HAP-1 (cell line): ENCODE measurements around the gene SAMD11.
A peak's percentile ranks its signal among the peaks of the same experiment; 100 is the strongest.
"Not testable (repeated sequence)": the region's sequence is repeated elsewhere in the genome, so short reads cannot be mapped to it uniquely, and the experiment has no call there.

Source experiments
- DNase-seq, 2 experiments: peaks; one replicate each; pipeline ENCODE4 v3.0.0-alpha.2; 2016 to 2020; ENCODE audit warnings: low spot score in 2 of 2
- H3K27me3 ChIP-seq: fragments of 250-450 bp; sonication (Bioruptor Pico); 2 replicates; pipeline ENCODE4 v1.5.1; 2020; ENCODE audit warnings: low read depth, mild to moderate bottlenecking, moderate library complexity
- H3K36me3 ChIP-seq: fragments of 250-450 bp; sonication (Bioruptor Pico); replicated peaks from 2 replicates; pipeline ENCODE4 v1.5.1; 2020; ENCODE audit warnings: mild to moderate bottlenecking
- H3K4me1 ChIP-seq: fragments of 250-450 bp; sonication (Bioruptor Pico); 2 replicates; pipeline ENCODE4 v1.5.1; 2020; ENCODE audit warnings: mild to moderate bottlenecking
- H3K4me3 ChIP-seq: fragments of 250-450 bp; sonication (Bioruptor Pico); 2 replicates; pipeline ENCODE4 v1.5.1; 2020; ENCODE audit warnings: mild to moderate bottlenecking, moderate library complexity
- H3K9me3 ChIP-seq: fragments of 250-450 bp; sonication (Bioruptor Pico); 2 replicates; pipeline ENCODE4 v1.5.1; 2020; ENCODE audit warnings: mild to moderate bottlenecking, moderate library complexity
- in situ Hi-C: fragments of 300-500 bp; cut with MboI; formaldehyde crosslinking; loops from 3 replicates; pipeline ENCODE4 v1.14.3; 2020; ENCODE audit warnings: low sequenced_read_pairs, inconsistent platforms, mixed read lengths

SAMD11 gene

GRCh38 chr1:923131-923990 is at the start of gene SAMD11:
Gene SAMD11, plus strand, starts transcription at chr1:923923. Its CDS starts 509 bp downstream, at chr1:924432.
- H3K4me1 ChIP-seq: peaks cover 15% of the 10 kb centered on the region
- in situ Hi-C loops: no loop called here
- peak within 1 kb of the TSS; percentile 68 for H3K4me3 ChIP-seq
- no peaks in the 10 kb centered on the region; the same call in 1 of the 2 replicates for H3K36me3 ChIP-seq
- DNase-seq: peak; percentile 61 to 90
- H3K27me3 ChIP-seq: no peaks in the 10 kb centered on the region
- H3K9me3 ChIP-seq: no peaks in the 10 kb centered on the region

- in situ Hi-C loops, H3K4me3 ChIP-seq, H3K36me3 ChIP-seq, H3K9me3 ChIP-seq, DNase-seq, H3K27me3 ChIP-seq: not testable (repeated sequence)
- H3K4me1 ChIP-seq: peaks cover 19% of the 10 kb centered on the region
These were observed 47.1 kb upstream of the SAMD11 start for GRCh38 chr1:876428-877208.

- H3K36me3 ChIP-seq, H3K27me3 ChIP-seq, H3K4me3 ChIP-seq, H3K9me3 ChIP-seq, DNase-seq, in situ Hi-C loops: not testable (repeated sequence)
- peaks cover 27% of the 10 kb centered on the region for H3K4me1 ChIP-seq
These were observed 46.3 kb upstream of the SAMD11 start for GRCh38 chr1:877209-877986.

GRCh38 chr1:880511-880910 is 43.2 kb upstream of the SAMD11 start:
- in situ Hi-C loops, H3K4me3 ChIP-seq, H3K27me3 ChIP-seq, H3K9me3 ChIP-seq, H3K36me3 ChIP-seq: not testable (repeated sequence)
- DNase-seq: peak; percentile 34 to 94
- H3K4me1 ChIP-seq: peaks cover 32% of the 10 kb centered on the region

- H3K36me3 ChIP-seq, H3K4me3 ChIP-seq, H3K9me3 ChIP-seq, in situ Hi-C loops, DNase-seq, H3K27me3 ChIP-seq: not testable (repeated sequence)
- H3K4me1 ChIP-seq: peaks cover 32% of the 10 kb centered on the region
These were observed 42.8 kb upstream of the SAMD11 start for GRCh38 chr1:880915-881314.

GRCh38 chr1:886311-886710 is 37.4 kb upstream of the SAMD11 start:
- Histone ChIP-seq H3K4me3 (no peak overlapping the region), H3K27me3 (no peaks in the 10 kb centered on the region), H3K9me3 (no peaks in the 10 kb centered on the region), H3K4me1 (peaks cover 17% of the 10 kb centered on the region), H3K36me3 (no peaks in the 10 kb centered on the region)
- in situ Hi-C loops: no loop called here
- no peak for DNase-seq

- Histone ChIP-seq H3K36me3 (no peaks in the 10 kb centered on the region), H3K27me3 (no peaks in the 10 kb centered on the region), H3K4me3 (no peak overlapping the region), H3K4me1 (peaks cover 12% of the 10 kb centered on the region), H3K9me3 (no peaks in the 10 kb centered on the region)
- in situ Hi-C loops: no loop called here
- no peak for DNase-seq
These were observed 37.0 kb upstream of the SAMD11 start for GRCh38 chr1:886760-887159.

DNA sequence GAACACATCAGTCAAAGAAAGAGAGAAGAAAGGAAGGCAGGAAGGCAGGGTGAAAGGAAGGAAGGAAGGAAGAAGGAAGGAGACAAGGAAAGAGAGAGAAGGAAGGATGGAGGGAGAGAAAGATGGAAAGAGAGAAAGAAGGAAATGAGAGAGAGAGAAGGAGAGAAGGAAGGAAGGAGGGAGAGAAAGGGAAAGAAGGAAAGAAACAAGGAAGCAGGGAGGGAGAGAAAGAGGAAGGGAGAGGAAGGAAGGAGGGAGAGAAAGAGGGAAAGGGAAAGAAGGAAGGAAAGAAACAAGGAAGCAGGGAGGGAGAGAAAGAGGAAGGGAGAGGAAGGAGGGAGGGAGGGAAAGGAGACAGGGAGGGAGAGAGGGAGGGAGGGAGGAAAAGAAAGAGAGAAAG is 35.4 kb upstream of the SAMD11 start:
- H3K4me1 ChIP-seq: peaks cover 1% of the 10 kb centered on the region
- no peaks in the 10 kb centered on the region for H3K36me3 ChIP-seq
- no peaks in the 10 kb centered on the region for H3K9me3 ChIP-seq
- no peak overlapping the region for H3K4me3 ChIP-seq
- no peaks in the 10 kb centered on the region for H3K27me3 ChIP-seq
- no peak for DNase-seq
- in situ Hi-C loops: no loop called here

- H3K4me3 ChIP-seq, H3K4me1 ChIP-seq, H3K27me3 ChIP-seq, in situ Hi-C loops, DNase-seq, H3K36me3 ChIP-seq, H3K9me3 ChIP-seq: not testable (repeated sequence)
These were observed 33.9 kb upstream of the SAMD11 start for GRCh38 chr1:889774-890173.

- H3K9me3 ChIP-seq, H3K36me3 ChIP-seq, DNase-seq, H3K4me3 ChIP-seq, H3K4me1 ChIP-seq, H3K27me3 ChIP-seq, in situ Hi-C loops: not testable (repeated sequence)
These were observed 33.5 kb upstream of the SAMD11 start for GRCh38 chr1:890234-890633.

- Histone ChIP-seq H3K27me3 (no peaks in the 10 kb centered on the region), H3K4me3 (no peak overlapping the region), H3K9me3 (no peaks in the 10 kb centered on the region), H3K4me1 (no peaks in the 10 kb centered on the region), H3K36me3 (no peaks in the 10 kb centered on the region)
- DNase-seq: no peak
- in situ Hi-C loops: no loop called here
These were observed 33.1 kb upstream of the SAMD11 start for GRCh38 chr1:890661-891060.

DNA sequence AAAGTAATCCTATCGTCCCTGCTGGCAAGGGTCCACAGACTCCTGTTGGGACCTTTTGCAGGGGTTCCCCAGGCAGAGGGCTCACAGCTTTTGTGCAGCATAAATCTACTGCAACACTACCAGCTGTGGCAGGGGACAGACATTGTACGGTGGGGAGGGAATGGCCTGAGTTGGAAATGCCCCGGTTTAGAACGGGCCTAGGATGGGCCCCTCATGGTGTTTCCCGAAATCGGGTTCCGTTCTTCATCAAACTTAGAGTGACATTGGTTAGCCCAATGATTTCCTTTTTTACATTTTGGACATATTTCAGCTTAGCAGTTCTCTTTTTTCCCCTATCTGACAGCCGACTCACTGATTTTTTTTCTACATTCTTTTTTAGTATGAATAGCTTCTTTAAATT is 26.5 kb upstream of the SAMD11 start:
- Histone ChIP-seq H3K36me3 (no peaks in the 10 kb centered on the region), H3K9me3 (no peaks in the 10 kb centered on the region), H3K27me3 (no peaks in the 10 kb centered on the region), H3K4me1 (no peaks in the 10 kb centered on the region), H3K4me3 (no peak overlapping the region)
- in situ Hi-C loops: no loop called here
- no peak for DNase-seq

DNA sequence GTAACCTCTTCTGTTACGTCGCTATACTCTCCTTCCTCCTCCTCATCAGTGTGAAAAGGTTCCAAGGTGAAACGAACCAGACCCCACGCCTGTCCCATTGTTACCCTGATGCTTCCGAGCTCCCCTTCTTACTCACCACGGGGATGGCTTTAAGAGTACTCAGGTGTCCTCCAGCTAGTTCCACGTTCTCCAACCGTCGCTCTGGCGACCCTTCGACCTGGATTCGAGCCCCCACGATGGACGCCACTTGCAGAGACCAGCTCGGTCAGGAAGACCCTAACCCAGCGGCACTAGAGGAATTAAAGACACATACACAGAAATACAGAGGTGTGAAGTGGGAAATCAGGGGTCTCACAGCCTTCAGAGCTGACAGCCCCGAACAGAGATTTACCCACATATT is 25.8 kb upstream of the SAMD11 start:
- H3K9me3 ChIP-seq, H3K4me1 ChIP-seq, in situ Hi-C loops, H3K4me3 ChIP-seq, DNase-seq, H3K27me3 ChIP-seq, H3K36me3 ChIP-seq: not testable (repeated sequence)
